Stimulated activated CD4-positive, alpha-beta T cell treated with anti-CD3 and anti-CD28 coated beads, Interleukin-2, amount 100 ng/mL, for 24 hours (primary cell): ENCODE measurements around the gene FZD10.

Experiments used
- DNase-seq, 2 donors: peaks; one replicate each; pipeline ENCODE4 v3.0.0-alpha.2; 2020

FZD10 gene

DNA sequence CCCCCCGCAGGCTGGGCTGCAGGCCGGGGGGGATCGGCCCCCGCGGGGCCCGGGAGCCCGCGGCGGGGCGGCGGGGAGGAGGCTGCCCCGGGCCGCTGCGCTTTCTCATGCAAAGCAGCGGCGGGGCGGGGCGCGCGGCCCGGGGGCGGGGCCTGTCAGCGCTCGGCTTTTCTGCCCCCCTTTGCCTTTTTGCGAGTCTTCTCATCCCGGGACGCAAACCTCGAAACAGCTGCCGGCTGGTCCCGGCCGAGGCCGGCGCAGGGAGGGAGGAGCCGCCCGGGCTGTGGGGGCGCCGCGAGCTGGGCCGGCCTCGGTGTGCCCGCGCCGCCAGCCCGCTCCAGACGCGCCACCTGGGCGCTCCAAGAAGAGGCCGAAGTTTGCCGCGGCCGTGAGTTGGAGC, at the start of gene FZD10:
Gene FZD10, plus strand, starts transcription at position 198 of the 400 bp plus-strand sequence. CDS start 479 bp downstream, outside the sequence.
- DNase-seq, result peak in 1 of 2 donors; percentile 61

DNA sequence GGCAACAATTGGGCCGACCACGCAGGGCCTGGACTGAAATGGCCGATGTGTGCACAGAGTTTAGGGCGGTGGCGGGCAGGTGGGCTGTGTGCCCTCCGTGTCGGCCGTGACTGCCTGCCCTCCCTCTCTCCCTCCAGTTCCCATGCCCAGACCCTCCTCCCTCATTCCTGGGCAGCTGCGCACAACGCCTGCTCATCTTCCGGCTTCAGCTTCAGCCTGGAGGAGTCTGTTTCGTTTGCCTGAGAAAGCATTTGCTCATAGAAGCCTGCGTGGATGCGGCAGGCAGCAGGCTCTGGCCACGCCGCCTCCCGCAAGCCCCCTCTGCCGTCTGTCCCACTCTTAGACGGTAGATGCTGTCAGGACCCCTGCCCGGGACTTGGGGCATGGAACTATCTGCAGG, 47.3 kb upstream of the FZD10 start:
- DNase-seq, result no peak

GRCh38 chr12:130115646-130116045, 46.6 kb upstream of the FZD10 start:
- DNase-seq, result no peak

GRCh38 chr12:130116791-130117190, 45.5 kb upstream of the FZD10 start:
- no peak for DNase-seq

- DNase-seq, result no peak
Measured at GRCh38 chr12:130117233-130117632, 45.0 kb upstream of the FZD10 start.

DNA sequence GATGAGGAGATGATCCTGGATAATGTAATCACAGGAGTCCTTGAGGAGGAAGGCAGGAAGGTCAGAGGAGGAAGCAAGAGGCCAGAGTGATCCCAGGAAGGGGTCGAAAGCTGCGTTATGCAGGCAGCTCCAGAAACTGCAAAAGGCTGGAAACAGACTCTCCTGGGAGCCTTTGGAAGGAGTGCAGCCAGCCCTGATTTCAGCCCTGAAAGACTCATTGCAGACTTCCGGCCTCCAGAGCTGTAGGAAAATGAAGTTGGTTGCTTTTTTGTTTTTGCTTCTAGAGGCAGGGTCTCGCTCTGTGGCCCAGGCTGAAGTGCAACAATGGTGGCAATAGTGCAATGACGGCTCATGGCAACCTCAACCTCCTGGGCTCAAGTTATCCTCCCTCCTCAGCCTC, 44.6 kb upstream of the FZD10 start:
- no peak for DNase-seq

DNA sequence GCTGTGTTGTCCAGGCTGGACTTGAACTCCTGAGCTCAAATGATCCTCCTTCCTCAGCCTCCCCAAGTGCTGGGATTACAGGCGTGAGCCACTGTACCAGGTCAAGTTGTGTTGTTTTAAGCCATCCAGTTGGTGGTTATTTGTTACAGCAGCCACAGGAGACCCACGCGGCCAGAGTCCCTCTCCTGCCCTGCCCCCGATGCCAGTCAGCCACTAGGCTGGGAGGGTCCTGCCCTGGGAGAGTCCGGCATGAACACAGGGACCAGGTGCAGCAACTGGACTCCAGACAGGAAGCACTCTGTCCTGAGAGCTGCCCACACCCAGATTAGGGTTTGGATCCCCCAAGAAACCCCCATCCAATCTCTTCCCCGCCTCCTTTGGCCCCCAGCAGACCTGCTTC, 44.1 kb upstream of the FZD10 start:
- no peak for DNase-seq

GRCh38 chr12:130119241-130119861, 42.9 kb upstream of the FZD10 start:
- DNase-seq, result no peak

DNA sequence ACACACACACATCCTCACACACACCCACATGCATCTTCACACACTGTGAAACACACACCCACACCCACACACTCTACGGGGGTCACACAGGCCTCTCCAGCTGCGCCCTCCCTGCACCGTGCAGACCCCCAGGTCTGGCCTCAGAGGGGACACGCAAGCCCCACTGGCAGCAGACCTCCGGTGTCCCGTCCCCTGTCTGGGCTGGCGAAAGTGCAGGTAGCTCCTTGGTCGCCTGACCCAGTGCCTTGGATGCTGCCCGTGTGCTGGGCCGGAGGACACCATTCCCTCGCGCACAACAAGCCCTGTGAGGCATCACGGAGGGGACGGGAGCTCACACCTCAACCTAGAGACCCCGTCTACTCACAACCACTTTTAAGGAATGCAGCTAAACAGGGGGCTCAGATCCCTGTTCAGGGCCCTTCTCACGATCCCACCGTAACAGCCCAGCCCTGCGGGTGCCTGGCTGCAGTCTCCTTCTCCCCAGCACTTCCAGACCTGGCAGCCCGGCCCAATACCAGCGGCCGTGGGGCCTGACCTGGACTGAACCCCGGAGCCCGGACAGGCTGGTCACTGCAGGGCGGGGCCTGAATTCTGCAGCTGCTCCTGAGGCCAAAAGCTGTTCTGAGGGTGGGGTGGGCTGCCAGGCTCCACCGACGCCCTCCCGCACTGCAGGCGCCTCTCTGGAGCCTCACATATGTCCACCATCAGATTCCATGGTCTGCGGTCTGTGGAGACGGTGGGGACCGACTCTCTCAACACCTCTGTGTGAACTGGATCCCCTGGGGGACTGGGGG, 42.1 kb upstream of the FZD10 start:
- DNase-seq, result no peak

GRCh38 chr12:130121226-130122000, 40.9 kb upstream of the FZD10 start:
- no peak for DNase-seq

DNA sequence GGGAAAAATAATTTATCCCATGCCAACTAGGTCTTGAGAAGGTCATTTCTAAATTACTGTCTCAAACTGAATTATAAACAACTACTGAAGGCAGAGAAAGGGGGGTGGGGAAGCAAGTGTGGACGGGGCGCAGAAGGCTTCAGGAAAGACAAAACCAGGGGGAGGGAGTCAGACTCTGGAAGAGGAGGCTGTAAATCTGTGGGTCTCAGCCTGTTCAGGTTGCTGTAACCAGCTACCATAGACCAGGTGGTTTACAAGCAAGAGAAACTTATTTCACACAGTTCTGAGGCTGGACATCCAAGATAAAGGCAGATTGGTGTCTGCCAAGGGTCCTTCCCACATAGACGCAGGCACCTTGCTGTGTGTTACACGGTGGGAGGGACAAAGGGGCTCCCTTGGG, 39.9 kb upstream of the FZD10 start:
- DNase-seq, result no peak

GRCh38 chr12:130124106-130124505, 38.2 kb upstream of the FZD10 start:
- DNase-seq, result no peak

DNA sequence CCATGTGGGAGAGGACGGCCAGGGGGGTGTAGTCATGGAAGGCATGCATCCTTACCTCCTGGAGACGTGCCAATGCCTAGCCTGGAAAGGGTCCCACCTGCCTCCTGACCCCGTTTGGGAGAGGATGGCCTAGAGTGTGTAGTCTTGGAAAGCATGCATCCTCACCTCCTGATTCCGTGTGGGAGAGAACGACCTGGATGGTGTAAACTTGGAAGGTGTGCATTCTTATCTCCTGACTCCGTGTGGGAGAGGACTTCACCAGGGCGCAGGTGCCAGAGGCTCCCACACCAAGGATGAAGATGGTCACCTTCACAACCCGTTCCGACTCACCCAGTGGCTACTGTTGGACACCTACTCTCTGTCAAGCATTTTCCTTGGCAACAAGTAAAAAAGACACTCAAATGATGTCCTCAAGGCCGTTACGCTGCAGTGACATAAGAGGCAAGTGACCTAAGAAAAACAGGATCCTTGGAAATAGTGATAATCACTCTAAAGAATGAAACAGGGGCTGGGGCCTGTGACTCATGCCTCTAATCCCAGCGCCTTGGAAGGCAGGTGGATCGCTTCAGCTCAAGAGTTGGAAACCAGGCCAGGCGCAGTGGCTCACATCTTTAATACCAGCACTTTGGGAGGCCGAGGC, 37.5 kb upstream of the FZD10 start:
- DNase-seq, result no peak

- no peak for DNase-seq
Measured at GRCh38 chr12:130126023-130126432, 36.2 kb upstream of the FZD10 start.

DNA sequence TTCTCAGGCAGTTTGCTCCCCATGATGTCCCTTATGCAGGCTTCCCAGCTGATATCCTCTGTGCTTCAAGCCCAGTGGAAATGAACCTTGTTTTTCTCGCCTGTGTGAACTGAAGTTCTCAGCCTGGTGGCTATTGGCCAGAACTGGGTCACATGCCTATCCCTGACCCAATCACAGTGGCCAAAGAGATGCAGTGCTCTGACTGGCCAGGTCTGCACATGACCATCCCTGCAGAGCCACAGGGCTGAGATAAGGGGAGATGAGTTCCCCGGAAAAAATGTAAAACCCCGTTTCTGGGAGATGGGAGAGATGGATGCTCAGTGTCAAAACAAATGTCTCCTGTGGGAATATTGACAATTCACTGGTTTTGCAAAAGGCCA, 34.7 kb upstream of the FZD10 start:
- DNase-seq, result no peak

DNA sequence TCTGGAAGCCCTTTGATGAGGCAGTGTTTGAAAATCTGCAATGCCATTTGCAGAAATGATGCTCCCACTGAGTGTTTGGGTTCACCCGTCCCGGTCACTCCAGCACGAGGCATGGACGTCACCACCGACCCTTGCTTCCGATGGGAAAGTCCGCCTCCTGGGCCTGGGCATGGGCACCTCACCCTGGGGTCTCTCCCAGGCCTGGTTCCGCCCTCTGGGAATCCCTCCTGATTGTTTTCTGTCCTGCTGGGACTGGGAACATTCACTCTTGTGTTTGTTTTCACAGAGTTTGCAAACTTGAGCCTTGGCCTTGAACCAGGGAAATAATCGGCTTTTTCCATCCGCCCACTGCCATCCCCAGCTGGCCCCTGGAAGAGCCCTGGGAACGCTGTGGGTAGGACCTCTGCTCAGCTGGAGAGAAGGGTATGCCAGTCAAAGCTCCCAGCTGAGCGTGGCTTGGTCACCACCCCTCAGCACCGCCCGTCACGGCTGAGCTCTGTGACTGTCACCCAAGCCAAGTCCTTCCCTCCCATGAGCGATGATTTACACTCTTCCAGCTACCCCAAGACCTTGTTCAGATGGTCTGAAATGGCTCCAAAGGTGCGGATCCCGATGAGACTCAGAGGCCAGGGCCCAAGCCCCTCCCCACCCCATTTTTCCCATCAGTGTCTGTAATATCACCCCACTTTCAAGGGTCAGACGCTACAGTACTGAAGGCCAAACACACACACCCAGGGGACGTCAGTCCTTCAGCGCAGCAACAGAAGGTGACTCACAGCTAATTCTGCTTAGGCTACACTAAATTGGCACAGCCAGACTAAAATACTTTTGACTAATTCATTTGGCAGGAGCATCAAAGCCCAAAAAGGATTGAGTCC, 34.1 kb upstream of the FZD10 start:
- no peak for DNase-seq

DNA sequence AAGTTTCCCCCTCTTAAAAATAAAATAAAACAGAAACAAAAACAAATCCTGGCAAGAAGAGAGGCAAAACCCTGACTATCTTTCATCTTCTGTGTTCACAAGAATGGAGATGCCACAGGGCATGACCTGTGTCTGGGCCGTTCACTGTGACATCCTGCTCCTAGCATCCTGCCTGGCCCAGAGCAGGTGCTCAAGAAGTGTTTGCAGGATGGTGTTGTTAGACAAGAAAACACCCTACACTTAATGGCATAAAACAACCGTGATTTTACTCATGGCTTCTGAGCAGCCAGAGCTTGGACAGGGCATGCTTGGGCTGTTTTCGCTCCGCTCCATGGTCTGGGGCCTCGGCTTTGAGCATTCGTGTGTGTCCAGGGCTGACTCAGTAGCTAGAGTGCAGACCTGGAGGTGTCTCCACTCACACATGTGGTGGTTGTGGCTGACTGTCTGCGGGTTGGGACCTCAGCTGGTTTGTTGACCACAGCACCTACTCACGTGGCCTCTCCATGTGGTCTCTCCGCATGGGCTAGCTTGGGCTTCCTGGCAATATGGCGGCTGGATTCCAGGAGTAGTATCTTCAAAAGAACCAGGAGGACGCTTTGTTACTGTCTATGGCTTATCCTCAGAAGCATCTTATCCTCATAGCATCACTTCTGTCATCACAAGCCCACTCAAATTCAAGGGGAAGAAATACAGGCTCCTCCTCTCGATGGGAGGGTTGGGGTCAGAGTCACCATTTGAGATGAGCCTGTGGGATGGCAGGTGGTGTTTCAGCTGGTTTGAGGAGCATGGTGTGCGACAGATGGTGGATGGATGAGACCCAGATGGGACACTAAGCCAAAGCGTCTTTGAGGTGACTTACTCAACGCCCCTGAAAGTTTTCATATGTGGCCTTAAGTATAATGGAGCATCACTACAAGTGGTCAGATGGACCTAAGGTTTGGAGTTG, 33.2 kb upstream of the FZD10 start:
- DNase-seq, result no peak

GRCh38 chr12:130130346-130130745, 31.9 kb upstream of the FZD10 start:
- DNase-seq, result no peak

GRCh38 chr12:130131025-130131424, 31.2 kb upstream of the FZD10 start:
- no peak for DNase-seq

DNA sequence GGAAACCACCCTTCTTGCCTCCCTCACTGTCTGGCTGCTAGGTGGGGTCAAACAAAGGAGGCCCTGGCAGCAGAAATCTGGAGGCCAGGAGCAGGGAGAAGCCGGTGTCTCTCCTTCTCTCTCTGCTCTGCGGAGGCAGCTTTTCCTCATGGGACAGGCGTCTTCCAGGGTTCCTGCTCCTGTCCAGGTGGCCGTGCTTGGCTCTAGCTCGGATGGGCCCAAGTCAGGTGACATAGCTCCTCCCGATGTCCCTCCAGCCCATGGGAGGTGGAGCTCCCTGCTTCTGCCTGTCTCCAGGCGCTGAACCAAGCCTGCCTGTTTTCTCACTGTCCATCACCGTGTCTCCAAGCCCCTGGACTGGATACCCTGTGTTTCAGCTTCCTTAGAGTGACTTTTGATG, 30.5 kb upstream of the FZD10 start:
- no peak for DNase-seq
